ENCODE data around the gene ATP2A3.

DNA sequence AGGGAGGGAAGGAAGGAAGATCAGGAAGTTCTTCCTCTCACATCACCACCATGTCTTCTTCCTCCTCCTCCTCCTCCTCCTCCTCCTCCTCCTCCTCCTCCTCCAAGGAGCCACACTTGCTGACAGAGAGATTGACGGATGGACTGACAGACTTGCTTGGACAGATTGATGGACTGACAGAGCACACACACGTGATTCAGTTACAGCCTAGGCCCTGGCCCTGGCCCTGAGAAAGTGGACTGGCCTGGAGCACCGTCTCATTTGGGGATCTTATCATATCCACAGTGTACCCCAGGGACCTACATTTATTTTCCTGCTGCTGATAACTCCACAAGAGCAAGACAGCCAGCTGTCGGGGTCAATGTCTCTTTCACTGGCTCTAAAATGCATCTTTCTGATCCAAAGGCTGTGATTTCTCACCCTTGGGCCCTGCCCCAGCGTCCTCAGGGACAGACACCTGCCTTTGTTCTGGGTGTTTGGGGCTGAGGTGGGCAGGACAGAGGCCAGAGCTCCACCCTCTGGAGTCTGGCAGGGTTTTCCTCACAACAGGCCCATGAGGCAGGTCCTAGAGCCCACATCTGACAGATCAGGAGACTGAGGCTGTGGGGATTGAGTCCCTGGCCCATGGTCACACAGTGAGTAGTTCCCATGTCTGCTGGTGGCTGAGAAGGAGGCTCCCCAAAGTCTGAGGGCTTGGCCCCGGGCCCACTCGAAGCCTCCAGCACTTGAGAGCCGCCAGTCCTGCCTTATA is 45.7 kb downstream of the ATP2A3 start:
- TF ChIP-seq, protein P1, sequence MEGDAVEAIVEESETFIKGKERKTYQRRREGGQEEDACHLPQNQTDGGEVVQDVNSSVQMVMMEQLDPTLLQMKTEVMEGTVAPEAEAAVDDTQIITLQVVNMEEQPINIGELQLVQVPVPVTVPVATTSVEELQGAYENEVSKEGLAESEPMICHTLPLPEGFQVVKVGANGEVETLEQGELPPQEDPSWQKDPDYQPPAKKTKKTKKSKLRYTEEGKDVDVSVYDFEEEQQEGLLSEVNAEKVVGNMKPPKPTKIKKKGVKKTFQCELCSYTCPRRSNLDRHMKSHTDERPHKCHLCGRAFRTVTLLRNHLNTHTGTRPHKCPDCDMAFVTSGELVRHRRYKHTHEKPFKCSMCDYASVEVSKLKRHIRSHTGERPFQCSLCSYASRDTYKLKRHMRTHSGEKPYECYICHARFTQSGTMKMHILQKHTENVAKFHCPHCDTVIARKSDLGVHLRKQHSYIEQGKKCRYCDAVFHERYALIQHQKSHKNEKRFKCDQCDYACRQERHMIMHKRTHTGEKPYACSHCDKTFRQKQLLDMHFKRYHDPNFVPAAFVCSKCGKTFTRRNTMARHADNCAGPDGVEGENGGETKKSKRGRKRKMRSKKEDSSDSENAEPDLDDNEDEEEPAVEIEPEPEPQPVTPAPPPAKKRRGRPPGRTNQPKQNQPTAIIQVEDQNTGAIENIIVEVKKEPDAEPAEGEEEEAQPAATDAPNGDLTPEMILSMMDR (IDR thresholded peaks at IDR 0.05) = no peak
- TF ChIP-seq POLR2A (IDR thresholded peaks at IDR 0.05) = no peak
